Skeletal muscle tissue (tissue), 5 donors: ENCODE results near the gene LAGE3. TPM values are rescaled to one million over a fixed set of nuclear protein-coding genes. Genes with fewer than 3 reads are reported as not detected.

ENCODE experiments used
- H3K27ac ChIP-seq: one replicate; pipeline ENCODE4 v1.7.0; 2013; ENCODE audit warnings: mild to moderate bottlenecking, low read depth, low read length, inconsistent platforms
- H3K27me3 ChIP-seq, 3 donors: one replicate each; pipeline ENCODE4 v1.7.0; 2013; ENCODE audit warnings: low read length in 3 of 3; ENCODE audit not compliant: control insufficient read depth in 3 of 3, insufficient read depth in 3 of 3
- H3K36me3 ChIP-seq, 3 donors: one replicate each; pipeline ENCODE4 v1.7.0; 2013; ENCODE audit warnings: low read length in 3 of 3; ENCODE audit not compliant: control insufficient read depth in 3 of 3, insufficient read depth in 3 of 3
- H3K4me1 ChIP-seq, 3 donors: one replicate each; pipeline ENCODE4 v1.7.0; 2013; ENCODE audit warnings: low read length in 3 of 3, mild to moderate bottlenecking in 3 of 3; ENCODE audit not compliant: control insufficient read depth in 3 of 3, insufficient read depth in 3 of 3
- H3K4me3 ChIP-seq, 3 donors: one replicate each; pipeline ENCODE4 v1.7.0; 2013; ENCODE audit warnings: low read length in 3 of 3
- H3K9ac ChIP-seq, 3 donors: one replicate each; pipeline ENCODE4 v1.7.0; 2013; ENCODE audit warnings: low read length in 3 of 3, mild to moderate bottlenecking in 3 of 3, moderate library complexity in 2 of 3, low read depth in 1 of 3
- H3K9me3 ChIP-seq, 3 donors: one replicate each; pipeline ENCODE4 v1.7.0; 2013; ENCODE audit warnings: low read length in 3 of 3; ENCODE audit not compliant: control insufficient read depth in 3 of 3
- small RNA-seq: library from RNA; depleted of rRNA; stranded (forward); fragments of <200 nt; gene quantifications from one replicate; pipeline ENCODE3, GENCODE V24; 2014
- total RNA-seq: library from RNA; depleted of rRNA; stranded (reverse); fragments of >200 nt; gene quantifications from one replicate; pipeline ENCODE4 v1.2.3, GENCODE V29; 2014
- donor health status: Osteomylitis.

LAGE3 gene
- total RNA-seq, 1 donor from 2014 or later, result 12.0 TPM

GRCh38 chrX:154430479-154430878 lies 48.6 kb downstream of the LAGE3 start:
- Histone ChIP-seq H3K9ac (no peak overlapping the region), H3K27ac (peak overlapping the region; percentile 19), H3K27me3 (no peaks in the 10 kb centered on the region), H3K36me3 (peaks cover 21 to 27% (median 26%) of the 10 kb centered on the region in 3 donors), H3K4me3 (no peak overlapping the region), H3K4me1 (peaks cover 14 to 15% (median 15%) of the 10 kb centered on the region in 3 donors), H3K9me3 (no peaks in the 10 kb centered on the region)

GRCh38 chrX:154429711-154430110 lies 49.4 kb downstream of the LAGE3 start:
- Histone ChIP-seq H3K9ac (peak overlapping the region in 2 of 3 donors; percentile 80 to 82), H3K36me3 (peaks cover 20 to 24% (median 20%) of the 10 kb centered on the region in 3 donors), H3K4me3 (peak overlapping the region; percentile 72 to 75 (median 73)), H3K27ac (peak overlapping the region; percentile 30), H3K27me3 (no peaks in the 10 kb centered on the region), H3K4me1 (peaks cover 14 to 15% (median 15%) of the 10 kb centered on the region in 3 donors), H3K9me3 (no peaks in the 10 kb centered on the region)

GRCh38 chrX:154428176-154429171 lies 50.6 kb downstream of the LAGE3 start, which contains the start of gene ATP6AP1:
TSS of gene ATP6AP1 (plus strand) at chrX:154428677. CDS start at chrX:154428693, 16 bp downstream.
- Histone ChIP-seq H3K4me3 (peak within 1 kb of the TSS; percentile 72 to 75 (median 73)), H3K36me3 (peaks cover 8 to 16% (median 14%) of the 10 kb centered on the region in 3 donors), H3K9ac (peak within 1 kb of the TSS; percentile 61 to 82 (median 80)), H3K4me1 (peaks cover 14 to 15% (median 15%) of the 10 kb centered on the region in 3 donors), H3K9me3 (no peaks in the 10 kb centered on the region), H3K27me3 (no peaks in the 10 kb centered on the region), H3K27ac (peak within 1 kb of the TSS; percentile 81)

Small RNA genes lying within 50 kb of the gene (small RNA-seq; reads per million reads assigned to genes)
- not detected for gene MIR6858
- not detected for gene RN7SL697P

Other genes with a start within 250 kb of the LAGE3 start
- gene OPN1MW3, start 221.7 kb downstream of the LAGE3 start, total RNA-seq, result not detected
- not detected for gene TEX28, start 184.2 kb downstream of the LAGE3 start, total RNA-seq
- 0.52 TPM for gene TKTL1, start 183.5 kb downstream of the LAGE3 start, total RNA-seq
- gene FLNA, start 104.6 kb downstream of the LAGE3 start, total RNA-seq, result 331 TPM
- 10.4 TPM for gene EMD, start 100.0 kb downstream of the LAGE3 start, total RNA-seq
- gene RPL10, start 80.9 kb downstream of the LAGE3 start, total RNA-seq, result 4,963 TPM
- 47.0 TPM for gene DNASE1L1, start 70.0 kb downstream of the LAGE3 start, total RNA-seq
- 7.3 TPM for gene TAFAZZIN, start 67.7 kb downstream of the LAGE3 start, total RNA-seq
- gene ATP6AP1, start 50.6 kb downstream of the LAGE3 start, total RNA-seq, result 24.5 TPM
- gene GDI1, start 42.1 kb downstream of the LAGE3 start, total RNA-seq, result 35.5 TPM
- 16.7 TPM for gene FAM50A, start 35.1 kb downstream of the LAGE3 start, total RNA-seq
- gene PLXNA3, start 21.0 kb downstream of the LAGE3 start, total RNA-seq, result 9.9 TPM
- 35.0 TPM for gene UBL4A, start 7.3 kb upstream of the LAGE3 start, total RNA-seq
- 3.1 TPM for gene SLC10A3, start 11.3 kb upstream of the LAGE3 start, total RNA-seq
- gene FAM3A, start 37.0 kb upstream of the LAGE3 start, total RNA-seq, result 15.7 TPM
- gene G6PD, start 67.6 kb upstream of the LAGE3 start, total RNA-seq, result 10.4 TPM
- 6.8 TPM for gene IKBKG, start 68.3 kb upstream of the LAGE3 start, total RNA-seq
- gene CTAG1A, start 105.9 kb upstream of the LAGE3 start, total RNA-seq, result not detected
- not detected for gene CTAG1B, start 140.0 kb upstream of the LAGE3 start, total RNA-seq
- gene CTAG2, start 174.3 kb upstream of the LAGE3 start, total RNA-seq, result not detected